SK-N-SH (cell line): ENCODE measurements around the gene A1BG. TPM values are rescaled to one million over a fixed set of nuclear protein-coding genes. Genes with fewer than 3 reads are reported as not detected.

Source experiments
- CTCF ChIA-PET: fragments of 300-600, 350-600 bp; formaldehyde crosslinking; extraction: SDS; loops from one replicate; lab custom pipeline; 2021; lab: Yijun Ruan, JAX
- POLR2A ChIA-PET: fragments of 350-600 bp; sonication (Branson Sonifier 250); formaldehyde crosslinking; extraction: SDS; loops from one replicate; lab custom pipeline; 2020; ENCODE audit warnings: antibody characterized with exemption, inconsistent platforms; lab: Yijun Ruan, JAX
- DNase-seq: peaks from one replicate; pipeline ENCODE4 v3.0.0; 2012
- H2AFZ ChIP-seq: fragments of 200-600 bp; sonication (generic); 2 replicates; pipeline ENCODE4 v1.8.1; 2016; ENCODE audit warnings: antibody characterized with exemption, mild to moderate bottlenecking, low read depth
- H3F3A ChIP-seq: fragments of 200-600 bp; sonication (generic); replicated peaks from 2 replicates; pipeline ENCODE3; 2016; ENCODE audit warnings: antibody characterized with exemption, mild to moderate bottlenecking; ENCODE audit not compliant: insufficient read depth
- H3K27ac ChIP-seq, 2 experiments: fragments of 200-500 bp in 1 of 2; fragments of 200-600 bp in 1 of 2; sonication (Bioruptor generic) in 1 of 2; sonication (generic), shearing (Covaris generic) in 1 of 2; 2 replicates each; pipeline versions ENCODE4 v1.5.1 to v1.6.1; 2014 to 2016; ENCODE audit warnings: low read depth in 2 of 2, inconsistent platforms in 1 of 2, low read length in 1 of 2, mild to moderate bottlenecking in 1 of 2, mixed read lengths in 1 of 2
- H3K27me3 ChIP-seq: fragments of 200-600 bp; sonication (generic), shearing (Covaris generic); 2 replicates; pipeline ENCODE4 v1.6.1; 2016; ENCODE audit warnings: mixed run types; ENCODE audit not compliant: insufficient read depth
- H3K36me3 ChIP-seq, 2 experiments: fragments of 200-500 bp in 1 of 2; fragments of 200-600 bp in 1 of 2; sonication (Bioruptor generic) in 1 of 2; sonication (generic) in 1 of 2; replicated peaks in 1 of 2; 2 replicates each; pipeline versions ENCODE3 to v1.5.1; 2014 to 2016; ENCODE audit warnings: low read length in 1 of 2, mild to moderate bottlenecking in 1 of 2; ENCODE audit not compliant: insufficient read depth in 2 of 2, control insufficient read depth in 1 of 2
- H3K4me1 ChIP-seq, 2 experiments: fragments of 200-500 bp in 1 of 2; fragments of 200-600 bp in 1 of 2; sonication (Bioruptor generic) in 1 of 2; sonication (generic), shearing (Covaris generic) in 1 of 2; 2 replicates each; pipeline versions ENCODE4 v1.5.1 to v1.6.1; 2014 to 2016; ENCODE audit warnings: low read depth in 1 of 2, low read length in 1 of 2, mixed run types in 1 of 2; ENCODE audit not compliant: insufficient read depth in 2 of 2, control insufficient read depth in 1 of 2
- H3K4me2 ChIP-seq: fragments of 200-600 bp; sonication (generic), shearing (Covaris generic); 2 replicates; pipeline ENCODE4 v1.6.1; 2017; ENCODE audit warnings: mixed run types
- H3K4me3 ChIP-seq, 2 experiments: fragments of 200-500 bp in 1 of 2; fragments of 200-600 bp in 1 of 2; sonication (Bioruptor generic) in 1 of 2; sonication (generic), shearing (Covaris generic) in 1 of 2; 2 replicates each; pipeline versions ENCODE4 v1.5.1 to v1.8.1; 2014 to 2016; ENCODE audit warnings: low read depth in 2 of 2, inconsistent platforms in 1 of 2, low read length in 1 of 2, mild to moderate bottlenecking in 1 of 2, mixed read lengths in 1 of 2, moderate library complexity in 1 of 2
- H3K79me2 ChIP-seq: fragments of 200-600 bp; sonication (generic); 2 replicates; pipeline ENCODE4 v1.8.1; 2017; ENCODE audit warnings: mild to moderate bottlenecking; ENCODE audit not compliant: insufficient read depth
- H3K9ac ChIP-seq: fragments of 200-600 bp; sonication (generic); 2 replicates; pipeline ENCODE4 v1.6.1; 2017; ENCODE audit warnings: mixed run types
- H3K9me2 ChIP-seq: fragments of 200-600 bp; sonication (generic); 2 replicates; pipeline ENCODE4 v1.6.1; 2017; ENCODE audit warnings: mixed run types
- H3K9me3 ChIP-seq: fragments of 200-600 bp; sonication (generic); 2 replicates; pipeline ENCODE4 v1.6.1; 2017; ENCODE audit warnings: mixed run types, mild to moderate bottlenecking, moderate library complexity
- H4K20me1 ChIP-seq: fragments of 200-600 bp; sonication (generic); 2 replicates; pipeline ENCODE4 v1.6.1; 2017; ENCODE audit warnings: mild to moderate bottlenecking, mixed run types; ENCODE audit not compliant: insufficient read depth
- ELF1 ChIP-seq: IDR thresholded peaks from 2 replicates; pipeline ENCODE4 v1.4.0; 2012
- FOSL2 ChIP-seq: IDR thresholded peaks from 2 replicates; pipeline ENCODE4 v1.4.0; 2012; ENCODE audit warnings: low read depth, mild to moderate bottlenecking, moderate library complexity, borderline replicate concordance
- GABPA ChIP-seq: IDR thresholded peaks from 2 replicates; pipeline ENCODE4 v1.4.0; 2012; ENCODE audit warnings: low read depth, mild to moderate bottlenecking
- GATA2 ChIP-seq: sonication (generic); formaldehyde crosslinking; IDR thresholded peaks from 2 replicates; pipeline ENCODE4 v1.5.0; 2020; ENCODE audit warnings: mild to moderate bottlenecking, missing genetic modification reagents
- MXI1 ChIP-seq: IDR thresholded peaks from 2 replicates; pipeline ENCODE4 v1.6.1; 2012; ENCODE audit warnings: mild to moderate bottlenecking, low read depth, low read length, improper control_type of control experiment
- NFIC ChIP-seq: IDR thresholded peaks from 2 replicates; pipeline ENCODE4 v1.4.0; 2012; ENCODE audit warnings: borderline replicate concordance
- RAD21 ChIP-seq: IDR thresholded peaks from 2 replicates; pipeline ENCODE4 v1.6.1; 2012; ENCODE audit warnings: mild to moderate bottlenecking, low read length
- RXRA ChIP-seq: IDR thresholded peaks from 2 replicates; pipeline ENCODE4 v1.4.0; 2012; ENCODE audit warnings: low read depth, mild to moderate bottlenecking, borderline replicate concordance
- TCF12 ChIP-seq: IDR thresholded peaks from 2 replicates; pipeline ENCODE4 v1.4.0; 2012
- TEAD4 ChIP-seq: IDR thresholded peaks from 2 replicates; pipeline ENCODE4 v1.4.0; 2012; ENCODE audit warnings: mild to moderate bottlenecking, borderline replicate concordance; ENCODE audit not compliant: insufficient read depth
- USF2 ChIP-seq: fragments of 150-350 bp; IDR thresholded peaks from 2 replicates; pipeline ENCODE4 v1.6.1; 2017; ENCODE audit warnings: antibody characterized with exemption, low read length, low read depth, borderline replicate concordance
- YY1 ChIP-seq: IDR thresholded peaks from 2 replicates; pipeline ENCODE4 v1.4.0; 2012; ENCODE audit warnings: low read depth, mild to moderate bottlenecking
- WGBS: methylation state at CpG from one replicate; pipeline ENCODE4 v1.1.6; 2017; ENCODE audit warnings: low lambda C conversion rate; 5-methylcytosine and 5-hydroxymethylcytosine counted together
- polyA plus RNA-seq, 3 experiments: library from polyadenylated mRNA; depleted of rRNA; stranded (reverse); fragments of >200 nt; gene quantifications; 2 replicates each; pipeline ENCODE4 v1.2.3, GENCODE V29; 2012
- TF ChIP-seq, protein P1 (sequence below): fragments of 150-350 bp; IDR thresholded peaks from 2 replicates; pipeline ENCODE4 v1.6.1; 2016; ENCODE audit warnings: mild to moderate bottlenecking, low read depth, low read length
- TF ChIP-seq, protein P2 (sequence below): fragments of 200-600 bp; sonication (generic); IDR thresholded peaks from 2 replicates; pipeline ENCODE4 v1.6.1; 2017; ENCODE audit warnings: antibody characterized with exemption, mild to moderate bottlenecking, moderate library complexity
- TF ChIP-seq, protein P3 (sequence below): IDR thresholded peaks from 2 replicates; pipeline ENCODE4 v1.4.0; 2012; ENCODE audit warnings: low read depth, borderline replicate concordance

A1BG gene
- polyA plus RNA-seq, 1 of the 3 experiments (the other 2 are of a cell fraction), result 62.6 TPM

DNA sequence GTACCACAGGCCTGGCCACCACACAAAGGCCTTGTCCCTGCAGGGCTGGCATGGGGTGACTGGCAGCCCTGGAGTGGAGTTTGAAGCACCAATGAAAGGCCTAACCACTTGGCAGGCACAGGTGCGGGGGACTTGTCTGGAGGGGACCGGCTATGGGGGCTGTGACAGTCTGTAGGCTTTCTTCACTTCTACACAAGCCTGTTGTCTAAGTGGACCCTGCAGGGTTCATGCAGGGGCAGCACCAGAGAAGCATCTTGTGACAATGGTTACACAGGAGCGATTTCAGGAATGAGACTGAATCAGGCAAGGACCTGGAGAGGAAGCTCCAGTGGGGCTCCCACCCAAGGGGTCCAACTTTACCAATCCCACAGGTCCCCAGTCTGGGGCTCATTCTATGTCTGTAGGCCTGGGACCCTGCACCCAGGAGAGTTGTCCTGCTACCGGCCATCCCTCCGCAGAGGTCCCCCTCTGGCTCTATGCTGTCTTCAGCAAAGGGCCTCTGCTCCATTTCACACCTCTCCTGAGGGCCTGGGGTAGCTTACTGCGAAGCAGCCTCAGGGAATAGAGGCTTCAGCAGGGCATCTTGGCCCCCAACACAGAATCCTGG, 29.8 kb upstream of the A1BG start:
- peaks cover 3% of the 10 kb centered on the region; the same call in 1 of the 2 replicates for H4K20me1 ChIP-seq
- no peaks in the 10 kb centered on the region for H3K9me3 ChIP-seq
- no peak overlapping the region for H3K4me3 ChIP-seq
- CTCF ChIA-PET, result no interaction called here
- peaks cover 13 to 35% of the 10 kb centered on the region in 2 experiments; a peak in 3 of 4 replicates for H3K4me1 ChIP-seq
- no peaks in the 10 kb centered on the region for H3K9me2 ChIP-seq
- no peak for DNase-seq
- no peak overlapping the region for H3K27ac ChIP-seq
- TF ChIP-seq TCF12, result no peak
- TF ChIP-seq, protein P1, sequence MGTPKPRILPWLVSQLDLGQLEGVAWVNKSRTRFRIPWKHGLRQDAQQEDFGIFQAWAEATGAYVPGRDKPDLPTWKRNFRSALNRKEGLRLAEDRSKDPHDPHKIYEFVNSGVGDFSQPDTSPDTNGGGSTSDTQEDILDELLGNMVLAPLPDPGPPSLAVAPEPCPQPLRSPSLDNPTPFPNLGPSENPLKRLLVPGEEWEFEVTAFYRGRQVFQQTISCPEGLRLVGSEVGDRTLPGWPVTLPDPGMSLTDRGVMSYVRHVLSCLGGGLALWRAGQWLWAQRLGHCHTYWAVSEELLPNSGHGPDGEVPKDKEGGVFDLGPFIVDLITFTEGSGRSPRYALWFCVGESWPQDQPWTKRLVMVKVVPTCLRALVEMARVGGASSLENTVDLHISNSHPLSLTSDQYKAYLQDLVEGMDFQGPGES, result no peak
- no peak for TF ChIP-seq YY1
- no peak for TF ChIP-seq FOSL2
- TF ChIP-seq RXRA, result no peak
- no peak for TF ChIP-seq ELF1
- no peak for TF ChIP-seq USF2
- no peak for TF ChIP-seq TEAD4
- no peak for TF ChIP-seq NFIC
- H3K9ac ChIP-seq, result no peak overlapping the region
- H3K36me3 ChIP-seq, result peaks cover under 1 to 1% of the 10 kb centered on the region in 2 experiments
- POLR2A ChIA-PET, result no interaction called here
- H3K27me3 ChIP-seq, result no peaks in the 10 kb centered on the region
- 92% methylated on average over 4 of the region's 6 CpGs for WGBS
- H3K79me2 ChIP-seq, result peaks cover 42% of the 10 kb centered on the region
- no peak overlapping the region for H3K4me2 ChIP-seq
- H2AFZ ChIP-seq, result no peak overlapping the region
- peaks cover 12% of the 10 kb centered on the region for H3F3A ChIP-seq

- no peaks in the 10 kb centered on the region for H3K36me3 ChIP-seq
- no peak for TF ChIP-seq RAD21
- TF ChIP-seq GABPA, result no peak
- no peak for TF ChIP-seq NFIC
- no peak for TF ChIP-seq TEAD4
- TF ChIP-seq MXI1, result no peak
- no peak for TF ChIP-seq GATA2 (CRISPR knock-in tag)
- no peak for TF ChIP-seq TCF12
- TF ChIP-seq, protein P2, sequence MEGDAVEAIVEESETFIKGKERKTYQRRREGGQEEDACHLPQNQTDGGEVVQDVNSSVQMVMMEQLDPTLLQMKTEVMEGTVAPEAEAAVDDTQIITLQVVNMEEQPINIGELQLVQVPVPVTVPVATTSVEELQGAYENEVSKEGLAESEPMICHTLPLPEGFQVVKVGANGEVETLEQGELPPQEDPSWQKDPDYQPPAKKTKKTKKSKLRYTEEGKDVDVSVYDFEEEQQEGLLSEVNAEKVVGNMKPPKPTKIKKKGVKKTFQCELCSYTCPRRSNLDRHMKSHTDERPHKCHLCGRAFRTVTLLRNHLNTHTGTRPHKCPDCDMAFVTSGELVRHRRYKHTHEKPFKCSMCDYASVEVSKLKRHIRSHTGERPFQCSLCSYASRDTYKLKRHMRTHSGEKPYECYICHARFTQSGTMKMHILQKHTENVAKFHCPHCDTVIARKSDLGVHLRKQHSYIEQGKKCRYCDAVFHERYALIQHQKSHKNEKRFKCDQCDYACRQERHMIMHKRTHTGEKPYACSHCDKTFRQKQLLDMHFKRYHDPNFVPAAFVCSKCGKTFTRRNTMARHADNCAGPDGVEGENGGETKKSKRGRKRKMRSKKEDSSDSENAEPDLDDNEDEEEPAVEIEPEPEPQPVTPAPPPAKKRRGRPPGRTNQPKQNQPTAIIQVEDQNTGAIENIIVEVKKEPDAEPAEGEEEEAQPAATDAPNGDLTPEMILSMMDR, result no peak
- TF ChIP-seq, protein P3, sequence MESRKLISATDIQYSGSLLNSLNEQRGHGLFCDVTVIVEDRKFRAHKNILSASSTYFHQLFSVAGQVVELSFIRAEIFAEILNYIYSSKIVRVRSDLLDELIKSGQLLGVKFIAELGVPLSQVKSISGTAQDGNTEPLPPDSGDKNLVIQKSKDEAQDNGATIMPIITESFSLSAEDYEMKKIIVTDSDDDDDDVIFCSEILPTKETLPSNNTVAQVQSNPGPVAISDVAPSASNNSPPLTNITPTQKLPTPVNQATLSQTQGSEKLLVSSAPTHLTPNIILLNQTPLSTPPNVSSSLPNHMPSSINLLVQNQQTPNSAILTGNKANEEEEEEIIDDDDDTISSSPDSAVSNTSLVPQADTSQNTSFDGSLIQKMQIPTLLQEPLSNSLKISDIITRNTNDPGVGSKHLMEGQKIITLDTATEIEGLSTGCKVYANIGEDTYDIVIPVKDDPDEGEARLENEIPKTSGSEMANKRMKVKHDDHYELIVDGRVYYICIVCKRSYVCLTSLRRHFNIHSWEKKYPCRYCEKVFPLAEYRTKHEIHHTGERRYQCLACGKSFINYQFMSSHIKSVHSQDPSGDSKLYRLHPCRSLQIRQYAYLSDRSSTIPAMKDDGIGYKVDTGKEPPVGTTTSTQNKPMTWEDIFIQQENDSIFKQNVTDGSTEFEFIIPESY, result no peak
- no peak for TF ChIP-seq RXRA
- H3K27me3 ChIP-seq, result no peaks in the 10 kb centered on the region
- peaks cover 12% of the 10 kb centered on the region for H3F3A ChIP-seq
- ChIA-PET POLR2A (interaction anchor here (0.8 to 1.2 kb wide), 2 partner anchors 17 to 19 kb away, joined by 3 to 9 read pairs; partner anchors contain the start of gene ZNF497), CTCF (interaction anchor here (0.7 to 1.1 kb wide), 2 partner anchors 17 to 138 kb away, joined by 3 read pairs; partner anchors contain the start of gene ZBTB45)
- H3K4me1 ChIP-seq, result peaks cover 13 to 32% of the 10 kb centered on the region in 2 experiments; a peak in 2 of 4 replicates
- peaks cover 31% of the 10 kb centered on the region for H3K79me2 ChIP-seq
- peak overlapping the region; percentile 92 for H3K4me2 ChIP-seq
- no peaks in the 10 kb centered on the region for H3K9me3 ChIP-seq
- H4K20me1 ChIP-seq, result no peaks in the 10 kb centered on the region
- H2AFZ ChIP-seq, result no peak overlapping the region
- no peak for DNase-seq
- 21% methylated on average over 26 of the region's 26 CpGs for WGBS
- H3K27ac ChIP-seq, result peak overlapping the region; percentile 35 to 81; a peak in 3 of 4 replicates
- H3K9me2 ChIP-seq, result no peaks in the 10 kb centered on the region
- peak overlapping the region; percentile 56 to 99 for H3K4me3 ChIP-seq
- peak overlapping the region; percentile 81 for H3K9ac ChIP-seq
Measured at GRCh38 chr19:58381460-58382212, 28.3 kb upstream of the A1BG start.
